K562 (cell line): ENCODE results near the gene FAM180B. TPM values are rescaled to one million over a fixed set of nuclear protein-coding genes. Genes with fewer than 3 reads are reported as not detected.

Experiments used
- CEBPZ ChIP-seq: fragments of 150-350 bp; IDR thresholded peaks from 2 replicates; pipeline ENCODE4 v1.6.1; 2014; ENCODE audit warnings: low read depth, mild to moderate bottlenecking, low read length, borderline replicate concordance
- ELF2 ChIP-seq: fragments of 250-450 bp; sonication (Bioruptor Pico); IDR thresholded peaks from 2 replicates; pipeline ENCODE4 v1.5.0; 2021; ENCODE audit warnings: mild to moderate bottlenecking
- GABPB2 ChIP-seq: fragments of 250-450 bp; sonication (Bioruptor Pico); conservative IDR thresholded peaks from 2 replicates; pipeline ENCODE4 v1.5.1; 2021; ENCODE audit warnings: mild to moderate bottlenecking
- KDM1A ChIP-seq, 2 experiments: fragments of 450-650 bp; IDR thresholded peaks; 2 replicates each; pipeline ENCODE4 v1.6.1; 2016; ENCODE audit warnings: mild to moderate bottlenecking in 2 of 2
- NR4A1 ChIP-seq, 2 experiments: fragments of 250-450 bp in 1 of 2; fragments of 450-650 bp in 1 of 2; sonication (Bioruptor Pico) in 1 of 2; IDR thresholded peaks; 2 replicates each; pipeline versions ENCODE4 v1.4.0 to v1.6.1; 2016 to 2020; ENCODE audit warnings: mild to moderate bottlenecking in 2 of 2, missing compliant biosample characterization in 1 of 2, missing genetic modification characterization in 1 of 2, moderate library complexity in 1 of 2
- PHF20 ChIP-seq: fragments of 450-650 bp; IDR thresholded peaks from 2 replicates; pipeline ENCODE4 v1.6.1; 2018; ENCODE audit not compliant: partially characterized antibody
- RAD51 ChIP-seq: fragments of 450-650 bp; IDR thresholded peaks from 2 replicates; pipeline ENCODE4 v1.7.1; 2016; ENCODE audit warnings: low read depth, mild to moderate bottlenecking, borderline replicate concordance
- RBFOX2 ChIP-seq: fragments of 200-400 bp; formaldehyde crosslinking; IDR thresholded peaks from 2 replicates; pipeline ENCODE4 v1.6.1; 2017; ENCODE audit warnings: low read depth, mild to moderate bottlenecking, low read length, moderate library complexity
- TCF15 ChIP-seq: fragments of 250-450 bp; sonication (Bioruptor Pico); IDR thresholded peaks from 2 replicates; pipeline ENCODE4 v1.8.0; 2022; ENCODE audit warnings: moderate library complexity, mild to moderate bottlenecking, inconsistent platforms
- ZBTB17 ChIP-seq: fragments of 450-650 bp; formaldehyde crosslinking; IDR thresholded peaks from 2 replicates; pipeline ENCODE4 v1.4.0; 2020; ENCODE audit warnings: mild to moderate bottlenecking
- ZNF280B ChIP-seq: fragments of 250-450 bp; sonication (Bioruptor Pico); IDR thresholded peaks from 2 replicates; pipeline ENCODE4 v1.5.1; 2021; ENCODE audit warnings: mild to moderate bottlenecking
- polyA plus RNA-seq, 8 experiments: library from polyadenylated mRNA; depleted of rRNA in 4 of 8; stranded (reverse) in 5 of 8; unstranded in 3 of 8; fragments of >200 nt; fragmentation: Nextera tagmentation in 2 of 8; fragmentation: Illumina TruSeq in 1 of 8; extraction: Ambion mirVana in 2 of 8; extraction: Trizol in 1 of 8; gene quantifications; 2 replicates each; pipeline versions ENCODE4 v1.2.1 to v1.2.3, GENCODE V29; 2011 to 2014; ENCODE audit warnings: inconsistent platforms in 1 of 8, missing spikeins in 1 of 8
- total RNA-seq, 7 experiments: library from RNA; depleted of rRNA in 6 of 7; stranded (reverse); fragments of >200 nt in 6 of 7; fragmentation: Illumina TruSeq in 2 of 7; extraction: Trizol in 2 of 7; gene quantifications; 2 replicates each; pipeline versions ENCODE4 v1.2.1 to v1.2.3, GENCODE V29; 2011 to 2021; ENCODE audit warnings: low replicate concordance in 1 of 7
- TF ChIP-seq, protein P1 (sequence below): fragments of 250-450 bp; sonication (Bioruptor Pico); IDR thresholded peaks from 2 replicates; pipeline ENCODE4 v1.5.0; 2020; ENCODE audit warnings: mild to moderate bottlenecking, borderline replicate concordance

The FAM180B gene
- total and polyA plus RNA-seq, 9 of the 15 experiments (the other 6 are each of a cell fraction or from before 2014, with no cell fraction given) = 0.05 to 0.14 TPM; not detected in 7

GRCh38 chr11:47552566-47553405 lies 33.7 kb upstream of the FAM180B start, which contains the start of gene CELF1 (continued):
- no peak for TF ChIP-seq ZNF280B (CRISPR knock-in tag)
- no peak for TF ChIP-seq NR4A1 (CRISPR knock-in tag; IDR thresholded peaks at IDR 0.05)
- TF ChIP-seq NR4A1 (tag; IDR thresholded peaks at IDR 0.05) = no peak
- TF ChIP-seq CEBPZ = no peak
- no peak for TF ChIP-seq PHF20
- no peak for TF ChIP-seq ELF2 (CRISPR knock-in tag)
- TF ChIP-seq, protein P1, sequence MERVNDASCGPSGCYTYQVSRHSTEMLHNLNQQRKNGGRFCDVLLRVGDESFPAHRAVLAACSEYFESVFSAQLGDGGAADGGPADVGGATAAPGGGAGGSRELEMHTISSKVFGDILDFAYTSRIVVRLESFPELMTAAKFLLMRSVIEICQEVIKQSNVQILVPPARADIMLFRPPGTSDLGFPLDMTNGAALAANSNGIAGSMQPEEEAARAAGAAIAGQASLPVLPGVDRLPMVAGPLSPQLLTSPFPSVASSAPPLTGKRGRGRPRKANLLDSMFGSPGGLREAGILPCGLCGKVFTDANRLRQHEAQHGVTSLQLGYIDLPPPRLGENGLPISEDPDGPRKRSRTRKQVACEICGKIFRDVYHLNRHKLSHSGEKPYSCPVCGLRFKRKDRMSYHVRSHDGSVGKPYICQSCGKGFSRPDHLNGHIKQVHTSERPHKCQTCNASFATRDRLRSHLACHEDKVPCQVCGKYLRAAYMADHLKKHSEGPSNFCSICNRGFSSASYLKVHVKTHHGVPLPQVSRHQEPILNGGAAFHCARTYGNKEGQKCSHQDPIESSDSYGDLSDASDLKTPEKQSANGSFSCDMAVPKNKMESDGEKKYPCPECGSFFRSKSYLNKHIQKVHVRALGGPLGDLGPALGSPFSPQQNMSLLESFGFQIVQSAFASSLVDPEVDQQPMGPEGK (CRISPR knock-in tag) = no peak
- TF ChIP-seq RBFOX2 = peak; percentile 86
- TF ChIP-seq ZBTB17 (CRISPR knock-in tag) = no peak; the same call in 1 of the 2 replicates
- no peak for TF ChIP-seq GABPB2 (CRISPR knock-in tag)
- no peak for TF ChIP-seq RAD51
- TF ChIP-seq TCF15 (CRISPR knock-in tag) = no peak
- TF ChIP-seq KDM1A (IDR thresholded peaks at IDR 0.05) = no peak
